GM21367 (cell line): ENCODE results near the gene TUBG2.
"Not testable (repeated sequence)": the region's sequence is repeated elsewhere in the genome, so short reads cannot be mapped to it uniquely, and the experiment has no call there.

Experiments used
- ATAC-seq: cut with Tn5 transposase; IDR thresholded peaks from one replicate; pipeline ENCODE4 v1.9.1; 2021; ENCODE audit not compliant: unreplicated experiment

The TUBG2 gene

GRCh38 chr17:42659079-42659931 is at the start of gene TUBG2:
TSS of gene TUBG2 (plus strand) at chr17:42659284. CDS start at chr17:42659504, 220 bp downstream.
- peak; percentile 44 for ATAC-seq

GRCh38 chr17:42609814-42610801 is 49.0 kb upstream of the TUBG2 start:
- ATAC-seq = not testable (repeated sequence)

- ATAC-seq = no peak
Measured at GRCh38 chr17:42612013-42612412, 47.1 kb upstream of the TUBG2 start.

- no peak for ATAC-seq
Measured at GRCh38 chr17:42613699-42614295, 45.3 kb upstream of the TUBG2 start.

- ATAC-seq = no peak
Measured at GRCh38 chr17:42617956-42618431, 41.1 kb upstream of the TUBG2 start.

GRCh38 chr17:42618442-42619150 is 40.5 kb upstream of the TUBG2 start:
- peak; percentile 62 for ATAC-seq

GRCh38 chr17:42621987-42622386 is 37.1 kb upstream of the TUBG2 start:
- ATAC-seq = not testable (repeated sequence)

- ATAC-seq = no peak
Measured at GRCh38 chr17:42623271-42623670, 35.8 kb upstream of the TUBG2 start.

- ATAC-seq = no peak
Measured at GRCh38 chr17:42623732-42624596, 35.1 kb upstream of the TUBG2 start.

GRCh38 chr17:42627032-42627764 is 31.9 kb upstream of the TUBG2 start:
- not testable (repeated sequence) for ATAC-seq

- ATAC-seq = no peak
Measured at GRCh38 chr17:42629411-42630009, 29.6 kb upstream of the TUBG2 start.

GRCh38 chr17:42632949-42633444 is 26.1 kb upstream of the TUBG2 start:
- ATAC-seq = no peak

GRCh38 chr17:42639525-42640113 is 19.5 kb upstream of the TUBG2 start:
- ATAC-seq = no peak

- no peak for ATAC-seq
Measured at GRCh38 chr17:42640121-42640520, 19.0 kb upstream of the TUBG2 start.

GRCh38 chr17:42642336-42642735 is 16.7 kb upstream of the TUBG2 start:
- no peak for ATAC-seq

GRCh38 chr17:42647778-42648177 is 11.3 kb upstream of the TUBG2 start:
- ATAC-seq = no peak

GRCh38 chr17:42651392-42651791 is 7.7 kb upstream of the TUBG2 start:
- ATAC-seq = no peak
